Sigmoid colon (tissue), 7 donors: Measurements from ENCODE around the gene USP12. TPM values are rescaled to one million over a fixed set of nuclear protein-coding genes. Genes with fewer than 3 reads are reported as not detected.
"Not testable (repeated sequence)": the region's sequence is repeated elsewhere in the genome, so short reads cannot be mapped to it uniquely, and the experiment has no call there.

Experiments
- DNase-seq: peaks from one replicate; pipeline ENCODE4 v3.0.0-alpha.2; 2019
- H3K27ac ChIP-seq, 4 donors: fragments of 200-600 bp; sonication (generic); one replicate each; pipeline ENCODE4 v1.5.1; 2016 to 2019; ENCODE audit warnings: mild to moderate bottlenecking in 1 of 4
- H3K27me3 ChIP-seq, 3 donors: fragments of 200-600 bp; sonication (generic); one replicate each; pipeline ENCODE4 v1.5.1; 2019; ENCODE audit warnings: mild to moderate bottlenecking in 1 of 3
- H3K36me3 ChIP-seq, 4 donors: fragments of 200-600 bp; sonication (generic); one replicate each; pipeline ENCODE4 v1.5.1; 2016 to 2019
- H3K4me1 ChIP-seq, 4 donors: fragments of 200-600 bp; sonication (generic); one replicate each; pipeline ENCODE4 v1.5.1; 2017 to 2019
- H3K4me3 ChIP-seq, 4 donors: fragments of 200-600 bp; sonication (generic); one replicate each; pipeline ENCODE4 v1.5.1; 2017 to 2019; ENCODE audit warnings: mild to moderate bottlenecking in 2 of 4, moderate library complexity in 1 of 4
- H3K9me3 ChIP-seq, 4 donors: fragments of 200-600 bp in 3 of 4; sonication (generic) in 3 of 4; one replicate each; pipeline versions ENCODE4 v1.5.1 to v1.6.1; 2013 to 2019
- EP300 ChIP-seq, 4 donors: sonication (generic); formaldehyde crosslinking; IDR thresholded peaks; one replicate each; pipeline ENCODE4 v1.6.1; 2017; ENCODE audit warnings: antibody characterized with exemption in 4 of 4
- POLR2A ChIP-seq, 2 donors: fragments of 450-650 bp; IDR thresholded peaks; one replicate each; pipeline ENCODE4 v1.6.1; 2016; ENCODE audit warnings: antibody characterized with exemption in 2 of 2, mild to moderate bottlenecking in 2 of 2, moderate library complexity in 2 of 2
- POLR2AphosphoS5 ChIP-seq, 4 donors: sonication (generic); formaldehyde crosslinking; IDR thresholded peaks; one replicate each; pipeline ENCODE4 v1.6.1; 2017; ENCODE audit warnings: antibody characterized with exemption in 4 of 4
- WGBS, 2 donors: extraction: QIAGEN DNeasy Blood & Tissue Kit; methylation state at CpG; one replicate each; pipeline ENCODE4 v1.1.7; 2013; 5-methylcytosine and 5-hydroxymethylcytosine counted together
- intact Hi-C: fragments of 100-400 bp; cut with DNase I; formaldehyde crosslinking; loops from one replicate; pipeline ENCODE4 v1.15.1; 2023
- polyA plus RNA-seq, 3 donors: library from polyadenylated mRNA; stranded (reverse); fragments of 200-250 nt; gene quantifications; one replicate each; pipeline ENCODE4 v1.2.3, GENCODE V29; 2013
- total RNA-seq, 4 donors: library from RNA; depleted of rRNA; stranded (reverse); fragments of >200 nt; gene quantifications; one replicate each; pipeline ENCODE4 v1.1.0, GENCODE V29; 2016
- TF ChIP-seq, protein P1 (sequence below), 4 experiments: fragments of 450-650 bp in 3 of 4; fragments of 200-600 bp in 1 of 4; IDR thresholded peaks; one replicate each; pipeline ENCODE4 v1.5.1; 2016 to 2019; ENCODE audit warnings: antibody characterized with exemption in 4 of 4, mild to moderate bottlenecking in 3 of 4, moderate library complexity in 2 of 4
- donor health status: healthy with polysubstance abuse.
- donor health status: Bipolar disorder and iron deficiency.
- donor health status: healthy.

Gene USP12
- total and polyA plus RNA-seq, 7 donors, result 20.3 to 91.3 (median 69.5) TPM

DNA sequence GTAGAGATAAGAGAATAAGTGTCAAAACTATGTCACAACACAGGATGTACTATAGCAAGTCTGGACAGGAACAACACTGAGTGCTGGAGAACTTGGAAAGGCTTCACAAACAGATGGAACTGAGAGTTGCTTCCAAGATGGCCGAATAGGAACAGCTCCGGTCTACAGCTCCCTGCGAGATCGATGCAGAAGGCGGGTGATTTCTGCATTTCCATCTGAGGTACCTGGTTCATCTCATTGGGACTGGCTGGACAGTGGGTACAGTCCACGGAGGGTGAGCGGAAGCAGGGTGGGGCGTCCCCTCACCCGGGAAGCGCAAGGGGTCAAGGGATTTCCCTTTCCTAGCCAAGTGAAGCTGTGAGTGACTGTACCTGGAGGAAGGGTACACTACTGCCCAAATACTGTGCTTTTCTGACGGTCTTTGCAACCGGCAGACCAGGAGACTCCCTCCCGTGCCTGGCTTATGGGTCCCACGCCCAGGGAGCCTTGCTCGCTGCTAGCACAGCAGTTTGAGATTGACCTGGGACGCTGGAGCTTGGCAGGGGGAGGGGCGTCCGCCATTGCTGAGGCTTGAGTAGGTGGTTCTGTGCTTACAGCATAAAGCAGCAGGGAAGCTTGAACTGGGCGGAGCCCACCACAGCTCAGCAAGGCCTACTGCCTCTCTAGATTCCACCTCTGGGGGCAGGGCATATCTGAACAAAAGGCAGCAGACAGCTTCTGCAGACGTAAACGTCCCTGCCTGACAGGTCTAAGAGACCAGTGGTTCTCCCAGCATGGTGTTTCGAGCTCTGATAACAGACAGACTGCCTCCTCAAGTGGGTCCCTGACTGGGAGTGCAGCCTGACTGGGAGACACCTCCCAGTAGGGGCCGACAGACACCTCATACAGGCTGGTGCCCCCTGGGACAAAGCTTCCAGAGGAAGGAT, 46.0 kb downstream of the USP12 start:
- Histone ChIP-seq H3K27me3 (no peaks in the 10 kb centered on the region), H3K9me3 (peaks cover 0 to 7% (median 0%) of the 10 kb centered on the region in 4 donors), H3K27ac (peak overlapping the region in 3 of 4 donors; percentile 52 to 65 (median 61)), H3K36me3 (no peaks in the 10 kb centered on the region), H3K4me1 (peaks cover 0 to 77% (median 62%) of the 10 kb centered on the region in 4 donors), H3K4me3 (no peak overlapping the region)
- no peak for DNase-seq
- intact Hi-C loops, result no loop called here
- TF ChIP-seq, protein P1, sequence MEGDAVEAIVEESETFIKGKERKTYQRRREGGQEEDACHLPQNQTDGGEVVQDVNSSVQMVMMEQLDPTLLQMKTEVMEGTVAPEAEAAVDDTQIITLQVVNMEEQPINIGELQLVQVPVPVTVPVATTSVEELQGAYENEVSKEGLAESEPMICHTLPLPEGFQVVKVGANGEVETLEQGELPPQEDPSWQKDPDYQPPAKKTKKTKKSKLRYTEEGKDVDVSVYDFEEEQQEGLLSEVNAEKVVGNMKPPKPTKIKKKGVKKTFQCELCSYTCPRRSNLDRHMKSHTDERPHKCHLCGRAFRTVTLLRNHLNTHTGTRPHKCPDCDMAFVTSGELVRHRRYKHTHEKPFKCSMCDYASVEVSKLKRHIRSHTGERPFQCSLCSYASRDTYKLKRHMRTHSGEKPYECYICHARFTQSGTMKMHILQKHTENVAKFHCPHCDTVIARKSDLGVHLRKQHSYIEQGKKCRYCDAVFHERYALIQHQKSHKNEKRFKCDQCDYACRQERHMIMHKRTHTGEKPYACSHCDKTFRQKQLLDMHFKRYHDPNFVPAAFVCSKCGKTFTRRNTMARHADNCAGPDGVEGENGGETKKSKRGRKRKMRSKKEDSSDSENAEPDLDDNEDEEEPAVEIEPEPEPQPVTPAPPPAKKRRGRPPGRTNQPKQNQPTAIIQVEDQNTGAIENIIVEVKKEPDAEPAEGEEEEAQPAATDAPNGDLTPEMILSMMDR (IDR thresholded peaks at IDR 0.05), result no peak
- TF ChIP-seq POLR2A (IDR thresholded peaks at IDR 0.05) (no peak), EP300 (IDR thresholded peaks at IDR 0.05) (no peak), POLR2AphosphoS5 (IDR thresholded peaks at IDR 0.05) (no peak)
- 95 to 98% methylated on average over 23 of the region's 23 CpGs for WGBS, 2 donors

- no peak for DNase-seq
- H3K4me1 ChIP-seq, result peaks cover 0 to 77% (median 62%) of the 10 kb centered on the region in 4 donors
- peaks cover 0 to 4% (median 0%) of the 10 kb centered on the region in 4 donors for H3K9me3 ChIP-seq
- 79 to 92% methylated on average over 4 of the region's 4 CpGs for WGBS, 2 donors
- TF ChIP-seq POLR2AphosphoS5 (IDR thresholded peaks at IDR 0.05) (no peak), POLR2A (IDR thresholded peaks at IDR 0.05) (no peak), EP300 (IDR thresholded peaks at IDR 0.05) (no peak)
- TF ChIP-seq, protein P1 (IDR thresholded peaks at IDR 0.05), result no peak
- no peaks in the 10 kb centered on the region for H3K27me3 ChIP-seq
- H3K36me3 ChIP-seq, result no peaks in the 10 kb centered on the region
- peak overlapping the region in 2 of 4 donors; percentile 61 to 65 for H3K27ac ChIP-seq
- no peak overlapping the region for H3K4me3 ChIP-seq
- intact Hi-C loops, result no loop called here
These were observed 47.0 kb downstream of the USP12 start for GRCh38 chr13:27124571-27124970.

DNA sequence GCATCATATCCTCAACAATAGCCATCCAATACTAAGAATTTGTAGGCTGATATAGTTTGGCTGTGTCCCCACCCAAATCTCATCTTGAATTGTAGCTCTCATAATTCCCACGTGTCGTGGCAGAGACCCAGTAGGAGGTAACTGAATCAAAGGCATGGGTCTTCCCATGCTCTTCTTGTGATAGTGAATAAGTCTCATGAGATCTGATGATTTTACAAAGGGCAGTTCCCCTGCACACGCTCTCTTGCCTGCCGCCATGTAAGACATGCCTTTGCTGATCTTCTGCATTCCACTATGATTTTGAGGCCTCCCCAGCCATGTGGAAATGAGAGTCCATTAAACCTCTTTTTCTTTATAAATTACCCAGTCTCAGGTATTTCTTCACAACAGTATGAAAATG, 48.2 kb downstream of the USP12 start:
- H3K4me1 ChIP-seq, result peaks cover 0 to 77% (median 59%) of the 10 kb centered on the region in 4 donors
- H3K27me3 ChIP-seq, intact Hi-C loops, H3K4me3 ChIP-seq, DNase-seq, H3K27ac ChIP-seq, H3K9me3 ChIP-seq, H3K36me3 ChIP-seq: not testable (repeated sequence)
- 97 to 98% methylated on average over 4 of the region's 4 CpGs for WGBS, 2 donors

GRCh38 chr13:27122036-27122435, 49.6 kb downstream of the USP12 start:
- WGBS, 2 donors, result 93 to 97% methylated on average over 7 of the region's 7 CpGs
- H3K27ac ChIP-seq, result peak overlapping the region in 1 of 4 donors; percentile 7
- H3K4me1 ChIP-seq, result peaks cover 0 to 77% (median 61%) of the 10 kb centered on the region in 4 donors
- no peak for TF ChIP-seq POLR2AphosphoS5 (IDR thresholded peaks at IDR 0.05)
- TF ChIP-seq, protein P1 (IDR thresholded peaks at IDR 0.05), result no peak
- H3K4me3 ChIP-seq, result no peak overlapping the region
- peaks cover 0 to 4% (median 0%) of the 10 kb centered on the region in 4 donors for H3K9me3 ChIP-seq
- H3K27me3 ChIP-seq, result no peaks in the 10 kb centered on the region
- intact Hi-C loops, result no loop called here
- DNase-seq, result no peak
- H3K36me3 ChIP-seq, result no peaks in the 10 kb centered on the region

DNA sequence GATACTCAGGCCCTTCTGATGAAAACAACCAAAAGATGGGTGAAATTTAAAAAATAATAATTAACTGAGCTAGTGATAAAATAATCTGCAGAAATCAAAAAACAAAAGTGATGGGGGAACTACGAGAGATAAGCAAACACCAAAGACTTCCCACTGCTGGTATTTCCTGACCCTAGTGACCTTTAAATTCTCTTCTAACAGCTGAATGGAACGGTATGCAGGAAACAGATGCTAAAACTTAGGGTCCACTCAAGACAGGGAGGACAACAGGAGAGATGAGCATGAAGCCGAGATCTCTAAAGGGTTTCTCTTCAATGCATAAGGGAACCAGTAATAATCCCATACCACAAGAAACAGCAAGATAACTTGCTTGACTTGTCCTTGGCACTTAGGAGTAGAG, 50.8 kb downstream of the USP12 start:
- intact Hi-C loops, result no loop called here
- no peak for DNase-seq
- Histone ChIP-seq H3K4me1 (peaks cover 0 to 74% (median 55%) of the 10 kb centered on the region in 4 donors), H3K36me3 (peaks cover 0 to 6% (median 0%) of the 10 kb centered on the region in 4 donors), H3K4me3 (no peak overlapping the region), H3K27me3 (no peaks in the 10 kb centered on the region), H3K9me3 (peaks cover 0 to 4% (median 0%) of the 10 kb centered on the region in 4 donors), H3K27ac (peak overlapping the region in 2 of 4 donors; percentile 7 to 36)
- 60 to 74% methylated on average over 3 of the region's 3 CpGs for WGBS, 2 donors
- TF ChIP-seq POLR2AphosphoS5 (IDR thresholded peaks at IDR 0.05), result no peak
- TF ChIP-seq, protein P1 (IDR thresholded peaks at IDR 0.05), result no peak
- TF ChIP-seq EP300 (IDR thresholded peaks at IDR 0.05), result no peak
- TF ChIP-seq POLR2A (IDR thresholded peaks at IDR 0.05), result no peak
